IPS-18a (cell line): ENCODE results near the gene CLPSL1.
A peak's percentile ranks its signal among the peaks of the same experiment; 100 is the strongest.

Source experiments
- H3K27ac ChIP-seq: one replicate; pipeline ENCODE4 v1.5.1; 2013; ENCODE audit warnings: low read length
- H3K27me3 ChIP-seq: one replicate; pipeline ENCODE4 v1.6.1; 2013; ENCODE audit warnings: mild to moderate bottlenecking, low read length; ENCODE audit not compliant: control insufficient read depth, insufficient read depth
- H3K36me3 ChIP-seq: one replicate; pipeline ENCODE4 v1.6.1; 2013; ENCODE audit warnings: low read depth, low read length; ENCODE audit not compliant: control insufficient read depth
- H3K4me1 ChIP-seq: one replicate; pipeline ENCODE4 v1.6.1; 2013; ENCODE audit warnings: low read depth, low read length; ENCODE audit not compliant: control insufficient read depth
- H3K4me3 ChIP-seq: one replicate; pipeline ENCODE4 v1.5.1; 2013; ENCODE audit warnings: low read length
- H3K9ac ChIP-seq: one replicate; pipeline ENCODE4 v1.6.1; 2013; ENCODE audit warnings: mild to moderate bottlenecking, low read length, moderate library complexity
- H3K9me3 ChIP-seq: one replicate; pipeline ENCODE4 v1.6.1; 2013; ENCODE audit warnings: low read depth, low read length; ENCODE audit not compliant: control insufficient read depth

CLPSL1 gene

GRCh38 chr6:35769211-35769610 lies 11.6 kb upstream of the CLPSL1 start:
- H3K9me3 ChIP-seq, result no peaks in the 10 kb centered on the region
- H3K4me3 ChIP-seq, result no peak overlapping the region
- H3K9ac ChIP-seq, result no peak overlapping the region
- no peaks in the 10 kb centered on the region for H3K27me3 ChIP-seq
- no peaks in the 10 kb centered on the region for H3K4me1 ChIP-seq
- no peaks in the 10 kb centered on the region for H3K36me3 ChIP-seq
- H3K27ac ChIP-seq, result no peak overlapping the region

- no peaks in the 10 kb centered on the region for H3K9me3 ChIP-seq
- no peaks in the 10 kb centered on the region for H3K4me1 ChIP-seq
- no peak overlapping the region for H3K9ac ChIP-seq
- H3K27ac ChIP-seq, result no peak overlapping the region
- H3K27me3 ChIP-seq, result no peaks in the 10 kb centered on the region
- no peak overlapping the region for H3K4me3 ChIP-seq
- no peaks in the 10 kb centered on the region for H3K36me3 ChIP-seq
Measured at GRCh38 chr6:35771343-35771627, 9.5 kb upstream of the CLPSL1 start.

DNA sequence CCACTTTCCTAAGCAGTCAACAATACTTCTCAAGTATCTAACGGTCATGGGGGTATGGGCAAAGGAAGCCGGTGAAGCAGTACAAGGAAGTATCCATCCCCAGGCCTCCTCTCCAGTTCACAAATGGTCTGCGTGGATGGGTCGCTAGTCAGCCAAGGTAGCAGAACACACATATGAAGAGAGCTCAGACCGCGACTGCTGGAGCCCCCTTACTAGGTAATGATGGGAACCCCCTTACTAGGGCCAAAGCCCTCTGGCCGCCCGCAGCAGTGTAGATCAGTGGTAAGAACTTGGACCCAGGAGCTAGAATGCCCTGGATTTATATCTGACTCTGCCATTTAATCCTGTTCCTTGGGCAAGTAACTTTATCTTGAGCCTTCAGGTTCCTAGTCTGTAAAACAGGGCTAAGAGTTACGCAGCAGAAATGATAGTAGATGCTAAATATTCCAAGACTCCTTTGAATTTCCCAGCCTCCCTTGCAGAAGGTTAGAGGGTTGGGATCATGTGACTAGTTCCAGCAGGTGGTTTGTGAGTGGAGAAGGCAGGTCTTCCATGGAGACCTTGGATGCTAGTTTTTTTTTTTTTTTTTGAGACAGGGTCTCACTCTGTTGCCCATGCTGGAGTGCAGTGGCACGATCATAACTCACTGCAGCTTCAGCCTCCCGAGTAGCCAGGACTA lies 6.6 kb upstream of the CLPSL1 start:
- H3K4me1 ChIP-seq, result no peaks in the 10 kb centered on the region
- H3K4me3 ChIP-seq, result no peak overlapping the region
- peaks cover 9% of the 10 kb centered on the region for H3K27me3 ChIP-seq
- H3K36me3 ChIP-seq, result no peaks in the 10 kb centered on the region
- H3K9ac ChIP-seq, result no peak overlapping the region
- no peaks in the 10 kb centered on the region for H3K9me3 ChIP-seq
- no peak overlapping the region for H3K27ac ChIP-seq

DNA sequence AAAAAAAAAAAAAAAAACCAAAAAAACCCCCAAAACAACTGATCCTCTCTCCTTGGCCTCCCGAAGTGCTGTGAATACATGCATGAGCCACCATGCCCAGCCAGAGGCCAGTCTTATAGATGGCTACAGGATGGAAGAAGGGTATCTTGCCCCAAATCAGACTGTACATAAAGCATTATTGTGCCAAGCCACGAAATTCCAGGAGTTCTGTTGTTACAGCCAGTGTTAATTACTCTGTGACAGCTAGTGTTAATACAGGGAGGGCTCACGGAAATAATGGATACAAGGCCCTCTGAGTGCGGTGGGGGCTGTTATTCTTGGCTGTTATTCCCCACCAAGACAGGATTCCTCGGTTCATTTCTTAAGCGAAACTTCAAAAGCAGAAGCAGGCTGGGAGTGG lies 5.8 kb upstream of the CLPSL1 start:
- Histone ChIP-seq H3K4me3 (no peak overlapping the region), H3K27me3 (peaks cover 9% of the 10 kb centered on the region), H3K36me3 (no peaks in the 10 kb centered on the region), H3K9me3 (no peaks in the 10 kb centered on the region), H3K4me1 (no peaks in the 10 kb centered on the region), H3K9ac (no peak overlapping the region), H3K27ac (no peak overlapping the region)

- Histone ChIP-seq H3K36me3 (no peaks in the 10 kb centered on the region), H3K27ac (no peak within 1 kb of the TSS), H3K9ac (peak within 1 kb of the TSS; percentile 48), H3K27me3 (peaks cover 9% of the 10 kb centered on the region), H3K9me3 (no peaks in the 10 kb centered on the region), H3K4me3 (peak within 1 kb of the TSS; percentile 64), H3K4me1 (no peaks in the 10 kb centered on the region)
Measured at GRCh38 chr6:35776364-35777215, 4.2 kb upstream of the CLPSL1 start, which contains the start of gene CLPSL2. CLPSL2 (plus strand) TSS chr6:35776598; CDS start chr6:35776619, 21 bp downstream.

DNA sequence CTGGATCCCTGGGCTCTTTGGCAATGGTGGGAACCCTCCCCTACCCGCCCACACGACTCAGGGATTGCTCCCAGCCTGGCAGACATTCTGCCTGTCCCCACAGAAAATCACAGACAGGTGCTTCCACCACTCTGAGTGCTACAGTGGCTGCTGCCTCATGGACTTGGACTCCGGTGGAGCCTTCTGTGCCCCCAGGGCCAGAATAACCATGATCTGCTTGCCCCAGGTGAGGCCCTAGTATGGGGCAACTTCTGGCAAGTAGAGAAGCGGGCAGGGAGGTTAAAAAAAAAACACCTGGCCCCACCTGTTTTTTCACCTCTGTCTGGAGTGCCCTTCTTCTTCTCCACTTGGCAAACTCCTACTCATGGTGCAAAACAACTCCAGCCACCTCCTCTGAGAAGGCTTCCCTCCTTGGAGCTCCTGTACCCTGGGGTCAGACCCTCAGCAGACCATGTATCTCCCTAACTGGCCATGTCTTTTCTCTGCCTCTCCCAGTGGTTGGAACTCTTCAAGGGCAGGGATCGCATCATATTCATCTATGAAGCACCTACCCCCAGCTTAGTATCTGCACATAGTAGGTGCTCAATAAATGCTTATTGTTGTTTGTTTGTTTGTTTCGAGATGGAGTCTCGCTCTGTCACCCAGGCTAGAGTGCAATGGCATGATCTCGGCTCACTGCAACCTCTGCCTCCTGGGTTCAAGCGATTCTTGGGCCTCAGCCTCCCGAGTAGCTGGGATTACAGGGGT lies 3.3 kb upstream of the CLPSL1 start:
- peaks cover 9% of the 10 kb centered on the region for H3K27me3 ChIP-seq
- H3K4me1 ChIP-seq, result no peaks in the 10 kb centered on the region
- no peaks in the 10 kb centered on the region for H3K9me3 ChIP-seq
- H3K4me3 ChIP-seq, result peak overlapping the region; percentile 64
- no peak overlapping the region for H3K27ac ChIP-seq
- no peak overlapping the region for H3K9ac ChIP-seq
- H3K36me3 ChIP-seq, result no peaks in the 10 kb centered on the region

- Histone ChIP-seq H3K4me1 (no peaks in the 10 kb centered on the region), H3K36me3 (no peaks in the 10 kb centered on the region), H3K9me3 (no peaks in the 10 kb centered on the region), H3K27me3 (peaks cover 9% of the 10 kb centered on the region), H3K9ac (no peak overlapping the region), H3K4me3 (no peak overlapping the region), H3K27ac (no peak overlapping the region)
Measured at GRCh38 chr6:35778437-35778836, 2.4 kb upstream of the CLPSL1 start.

DNA sequence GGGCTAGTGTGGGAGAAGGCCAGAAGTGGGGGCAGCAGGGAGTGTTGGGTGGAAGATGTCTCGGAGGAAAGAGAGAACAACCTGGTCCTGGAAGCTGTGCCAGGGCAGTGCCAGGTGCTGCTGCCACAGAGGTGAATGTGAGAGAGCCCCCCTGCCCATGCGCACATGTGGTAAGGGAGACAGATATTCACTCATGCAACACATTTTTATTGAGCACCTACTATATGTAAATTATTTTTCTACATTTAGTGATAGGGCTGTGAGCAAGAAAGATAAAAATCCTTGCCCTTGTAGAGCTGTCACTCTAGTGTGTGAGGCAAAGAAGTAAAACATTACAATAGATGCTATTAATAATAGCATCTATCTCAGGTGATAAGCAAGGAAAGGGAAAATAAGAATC lies 471 bp downstream of the CLPSL1 start:
- Histone ChIP-seq H3K27me3 (peaks cover 9% of the 10 kb centered on the region), H3K27ac (no peak overlapping the region), H3K9ac (no peak overlapping the region), H3K4me1 (no peaks in the 10 kb centered on the region), H3K9me3 (no peaks in the 10 kb centered on the region), H3K36me3 (no peaks in the 10 kb centered on the region), H3K4me3 (no peak overlapping the region)

- Histone ChIP-seq H3K36me3 (no peaks in the 10 kb centered on the region), H3K4me3 (no peak overlapping the region), H3K9ac (no peak overlapping the region), H3K27me3 (peaks cover 4% of the 10 kb centered on the region), H3K4me1 (no peaks in the 10 kb centered on the region), H3K27ac (no peak overlapping the region), H3K9me3 (no peaks in the 10 kb centered on the region)
Measured at GRCh38 chr6:35782424-35782823, 1.6 kb downstream of the CLPSL1 start.

DNA sequence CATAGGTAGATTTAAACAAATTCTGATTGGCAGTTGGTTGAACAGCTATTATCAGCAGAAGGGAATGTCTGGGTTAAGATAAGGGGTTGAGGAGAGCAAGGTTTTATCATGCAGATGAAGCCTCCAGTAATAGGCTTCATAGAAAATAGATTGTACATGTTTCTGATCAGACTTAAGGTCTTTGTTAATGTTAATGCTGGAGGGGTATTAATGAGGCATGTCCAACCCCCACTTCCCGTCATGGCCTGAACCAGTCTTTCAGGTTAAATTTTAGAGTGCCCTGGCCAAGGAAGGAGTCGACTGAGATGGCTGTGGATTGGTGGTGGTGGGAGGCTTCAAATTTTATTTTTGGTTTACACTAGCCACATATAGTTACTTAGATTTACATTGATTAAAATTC lies 3.4 kb downstream of the CLPSL1 start:
- H3K36me3 ChIP-seq, result no peaks in the 10 kb centered on the region
- H3K4me1 ChIP-seq, result no peaks in the 10 kb centered on the region
- no peak overlapping the region for H3K4me3 ChIP-seq
- H3K27ac ChIP-seq, result no peak overlapping the region
- H3K9ac ChIP-seq, result no peak overlapping the region
- no peaks in the 10 kb centered on the region for H3K9me3 ChIP-seq
- H3K27me3 ChIP-seq, result no peaks in the 10 kb centered on the region

GRCh38 chr6:35786272-35786671 lies 5.5 kb downstream of the CLPSL1 start:
- Histone ChIP-seq H3K27ac (no peak overlapping the region), H3K4me3 (no peak overlapping the region), H3K4me1 (no peaks in the 10 kb centered on the region), H3K9ac (no peak overlapping the region), H3K27me3 (no peaks in the 10 kb centered on the region), H3K9me3 (no peaks in the 10 kb centered on the region), H3K36me3 (no peaks in the 10 kb centered on the region)
